Karpas-422 (cell line): ENCODE results near the gene THOC1. TPM values are rescaled to one million over a fixed set of nuclear protein-coding genes. Genes with fewer than 3 reads are reported as not detected.
"Not testable (repeated sequence)": the region's sequence is repeated elsewhere in the genome, so short reads cannot be mapped to it uniquely, and the experiment has no call there.

Experiments used
- DNase-seq: peaks from one replicate; pipeline ENCODE4 v3.0.0-alpha.2; 2015
- H2AFZ ChIP-seq: fragments of 200-600 bp; sonication (generic); 2 replicates; pipeline ENCODE4 v1.6.1; 2014; ENCODE audit warnings: antibody characterized with exemption, low read length, mixed read lengths
- H3K27ac ChIP-seq: fragments of 200-600 bp; sonication (generic); 2 replicates; pipeline ENCODE4 v1.5.1; 2014; ENCODE audit warnings: mild to moderate bottlenecking, low read length, moderate library complexity
- H3K27me3 ChIP-seq: fragments of 200-600 bp; sonication (generic); 2 replicates; pipeline ENCODE4 v1.6.1; 2014; ENCODE audit warnings: low read length, mixed read lengths
- H3K36me3 ChIP-seq: fragments of 200-600 bp; sonication (generic); 2 replicates; pipeline ENCODE4 v1.6.1; 2014; ENCODE audit warnings: low read length, mixed read lengths; ENCODE audit not compliant: insufficient read depth
- H3K4me1 ChIP-seq: fragments of 200-600 bp; sonication (generic); 2 replicates; pipeline ENCODE4 v1.6.1; 2014; ENCODE audit warnings: mild to moderate bottlenecking, low read length, mixed read lengths
- H3K4me2 ChIP-seq: fragments of 200-600 bp; sonication (generic); 2 replicates; pipeline ENCODE4 v1.6.1; 2014; ENCODE audit warnings: low read length, low read depth, mild to moderate bottlenecking; ENCODE audit not compliant: poor library complexity, severe bottlenecking
- H3K4me3 ChIP-seq: fragments of 200-600 bp; sonication (generic); 2 replicates; pipeline ENCODE4 v1.5.1; 2014; ENCODE audit warnings: mild to moderate bottlenecking, antibody characterized with exemption, low read length, mixed read lengths
- H3K79me2 ChIP-seq: fragments of 200-600 bp; sonication (generic); 2 replicates; pipeline ENCODE4 v1.6.1; 2014; ENCODE audit warnings: mild to moderate bottlenecking, low read length, mixed read lengths
- H3K9ac ChIP-seq: fragments of 200-600 bp; sonication (generic); 2 replicates; pipeline ENCODE4 v1.6.0; 2014; ENCODE audit warnings: low read length
- H3K9me2 ChIP-seq: fragments of 200-600 bp; sonication (generic), shearing (Covaris generic); replicated peaks from 2 replicates; pipeline ENCODE4 v1.6.0; 2014; ENCODE audit warnings: mild to moderate bottlenecking, low read length, moderate library complexity; ENCODE audit not compliant: insufficient read depth
- H3K9me3 ChIP-seq: fragments of 300-700, 200-600 bp; sonication (generic); 2 replicates; pipeline ENCODE4 v1.6.1; 2014; ENCODE audit warnings: low read length, mixed read lengths
- H4K20me1 ChIP-seq: fragments of 200-600 bp; sonication (generic); 2 replicates; pipeline ENCODE4 v1.6.1; 2014; ENCODE audit warnings: mild to moderate bottlenecking, antibody characterized with exemption, low read length, low read depth; ENCODE audit not compliant: insufficient read depth
- total RNA-seq: library from RNA; depleted of rRNA; stranded (reverse); fragments of >200 nt; shearing (Covaris generic); gene quantifications from 2 replicates; pipeline ENCODE4 v1.2.3, GENCODE V29; 2014; ENCODE audit warnings: low replicate concordance

The THOC1 gene
- total RNA-seq, 1 experiment from 2014 or later = 84.2 TPM

GRCh38 chr18:293536-293935 is 25.7 kb upstream of the THOC1 start:
- Histone ChIP-seq H3K27me3 (no peaks in the 10 kb centered on the region), H3K4me2 (no peak overlapping the region), H3K9me2 (no peaks in the 10 kb centered on the region), H3K9ac (no peak overlapping the region), H3K9me3 (no peaks in the 10 kb centered on the region), H3K79me2 (no peaks in the 10 kb centered on the region), H4K20me1 (no peaks in the 10 kb centered on the region), H3K4me3 (no peak overlapping the region), H3K4me1 (no peaks in the 10 kb centered on the region), H3K27ac (no peak overlapping the region), H2AFZ (no peak overlapping the region), H3K36me3 (no peaks in the 10 kb centered on the region)
- DNase-seq = no peak

- Histone ChIP-seq H3K79me2 (no peaks in the 10 kb centered on the region), H3K27me3 (no peaks in the 10 kb centered on the region), H3K9me3 (no peaks in the 10 kb centered on the region), H3K4me2 (no peak overlapping the region), H3K36me3 (no peaks in the 10 kb centered on the region), H3K4me3 (no peak overlapping the region), H2AFZ (no peak overlapping the region), H3K27ac (no peak overlapping the region), H3K4me1 (no peaks in the 10 kb centered on the region), H3K9me2 (no peaks in the 10 kb centered on the region), H3K9ac (no peak overlapping the region), H4K20me1 (no peaks in the 10 kb centered on the region)
- DNase-seq = no peak
Observed at GRCh38 chr18:292271-292670, 24.4 kb upstream of the THOC1 start.

- not testable (repeated sequence) for H3K36me3 ChIP-seq, DNase-seq, H3K79me2 ChIP-seq, H4K20me1 ChIP-seq, H3K9ac ChIP-seq, H3K9me2 ChIP-seq, H3K4me2 ChIP-seq, H3K4me1 ChIP-seq, H2AFZ ChIP-seq, H3K4me3 ChIP-seq, H3K27me3 ChIP-seq, H3K9me3 ChIP-seq, H3K27ac ChIP-seq
Observed at GRCh38 chr18:289970-290369, 22.1 kb upstream of the THOC1 start.

GRCh38 chr18:289026-289425 is 21.2 kb upstream of the THOC1 start:
- H3K4me2 ChIP-seq = no peak overlapping the region
- no peaks in the 10 kb centered on the region for H3K36me3 ChIP-seq
- no peaks in the 10 kb centered on the region for H3K4me1 ChIP-seq
- no peaks in the 10 kb centered on the region for H3K9me2 ChIP-seq
- no peaks in the 10 kb centered on the region for H3K79me2 ChIP-seq
- no peaks in the 10 kb centered on the region for H3K9me3 ChIP-seq
- H4K20me1 ChIP-seq = no peaks in the 10 kb centered on the region
- no peaks in the 10 kb centered on the region for H3K27me3 ChIP-seq
- H2AFZ ChIP-seq = no peak overlapping the region
- no peak overlapping the region for H3K4me3 ChIP-seq
- H3K27ac ChIP-seq = no peak overlapping the region
- no peak for DNase-seq
- no peak overlapping the region for H3K9ac ChIP-seq

- no peak for DNase-seq
- Histone ChIP-seq H3K4me3 (no peak overlapping the region), H3K79me2 (no peaks in the 10 kb centered on the region), H3K27ac (no peak overlapping the region), H4K20me1 (no peaks in the 10 kb centered on the region), H3K36me3 (no peaks in the 10 kb centered on the region), H3K9ac (no peak overlapping the region), H3K4me1 (no peaks in the 10 kb centered on the region), H3K27me3 (no peaks in the 10 kb centered on the region), H3K4me2 (no peak overlapping the region), H3K9me2 (no peaks in the 10 kb centered on the region), H2AFZ (no peak overlapping the region), H3K9me3 (no peaks in the 10 kb centered on the region)
Observed at GRCh38 chr18:286515-287310, 18.9 kb upstream of the THOC1 start.

GRCh38 chr18:285817-286216 is 18.0 kb upstream of the THOC1 start:
- Histone ChIP-seq H3K4me2 (no peak overlapping the region), H3K27me3 (no peaks in the 10 kb centered on the region), H3K9ac (no peak overlapping the region)

GRCh38 chr18:275486-275885 is 7.6 kb upstream of the THOC1 start:
- Histone ChIP-seq H3K27ac (no peak overlapping the region), H2AFZ (no peak overlapping the region), H3K36me3 (no peaks in the 10 kb centered on the region), H3K9me2 (no peaks in the 10 kb centered on the region), H3K4me1 (no peaks in the 10 kb centered on the region), H3K4me2 (no peak overlapping the region), H3K27me3 (no peaks in the 10 kb centered on the region), H3K4me3 (no peak overlapping the region), H3K79me2 (no peaks in the 10 kb centered on the region), H3K9ac (no peak overlapping the region), H3K9me3 (no peaks in the 10 kb centered on the region), H4K20me1 (no peaks in the 10 kb centered on the region)
- no peak for DNase-seq

More at GRCh38 chr18:285817-286216, 18.0 kb upstream of the THOC1 start:
- Histone ChIP-seq H3K9me3 (no peaks in the 10 kb centered on the region), H3K9me2 (no peaks in the 10 kb centered on the region), H3K36me3 (no peaks in the 10 kb centered on the region), H3K27ac (no peak overlapping the region), H2AFZ (no peak overlapping the region), H3K4me3 (no peak overlapping the region), H4K20me1 (no peaks in the 10 kb centered on the region), H3K4me1 (no peaks in the 10 kb centered on the region), H3K79me2 (no peaks in the 10 kb centered on the region)
- no peak for DNase-seq

GRCh38 chr18:274313-274712 is 6.5 kb upstream of the THOC1 start:
- no peak for DNase-seq
- Histone ChIP-seq H3K9ac (no peak overlapping the region), H4K20me1 (no peaks in the 10 kb centered on the region), H3K4me2 (no peak overlapping the region), H3K27ac (no peak overlapping the region), H3K79me2 (no peaks in the 10 kb centered on the region), H3K4me3 (no peak overlapping the region), H3K9me2 (no peaks in the 10 kb centered on the region), H3K27me3 (no peaks in the 10 kb centered on the region), H3K4me1 (peaks cover 5% of the 10 kb centered on the region), H2AFZ (no peak overlapping the region), H3K9me3 (no peaks in the 10 kb centered on the region), H3K36me3 (no peaks in the 10 kb centered on the region)
